ENCODE data around the gene AFF3. TPM values are rescaled to one million over a fixed set of nuclear protein-coding genes. Genes with fewer than 3 reads are reported as not detected.

Gene AFF3
- total RNA-seq, 1 experiment from 2014 or later = 0.22 TPM

- Histone ChIP-seq H3K23ac (ENCODE audit: insufficient read length, low read depth, low read length) (no peak overlapping the region), H3K79me2 (ENCODE audit: insufficient read depth, low read length) (no peaks in the 10 kb centered on the region; the same call in 1 of the 2 replicates), H3K14ac (ENCODE audit: insufficient read depth, low read length) (no peak overlapping the region), H3K27ac (ENCODE audit: insufficient read length, low read depth, low read length) (no peak overlapping the region), H3K9me3 (ENCODE audit: control insufficient read depth, low read depth, low read length) (no peaks in the 10 kb centered on the region), H2BK120ac (ENCODE audit: low read depth, low read length, poor library complexity, severe bottlenecking) (no peak overlapping the region), H3K79me1 (ENCODE audit: insufficient read depth, low read depth, low read length, poor library complexity, severe bottlenecking) (no peaks in the 10 kb centered on the region), H3K4ac (ENCODE audit: low read depth, low read length) (no peak overlapping the region), H2BK15ac (ENCODE audit: low read depth, low read length) (no peak overlapping the region), H4K5ac (ENCODE audit: insufficient read length, low read depth, low read length) (no peak overlapping the region), H4K20me1 (ENCODE audit: control insufficient read depth, insufficient read depth, insufficient read length) (no peaks in the 10 kb centered on the region), H3K23me2 (ENCODE audit: insufficient read length, low read depth, low read length, poor library complexity, severe bottlenecking) (no peaks in the 10 kb centered on the region), H2BK5ac (ENCODE audit: insufficient read length, low read length) (no peak overlapping the region), H4K91ac (ENCODE audit: insufficient read length, low read depth, low read length) (no peak overlapping the region), H3K4me2 (ENCODE audit: insufficient read depth, insufficient read length, low read length) (no peak overlapping the region), H2BK12ac (ENCODE audit: insufficient read length, low read depth, low read length) (no peak overlapping the region), H2AFZ (ENCODE audit: low read length) (no peak overlapping the region), H3K56ac (ENCODE audit: insufficient read length, low read depth, low read length) (no peak overlapping the region), H3K27me3 (ENCODE audit: insufficient read depth, low read length) (no peaks in the 10 kb centered on the region), H4K8ac (replicated peaks; ENCODE audit: insufficient read length, low read depth, low read length) (no peak overlapping the region), H3K9ac (ENCODE audit: extremely low read depth, insufficient read length, low read length) (no peak overlapping the region), H3K4me1 (ENCODE audit: insufficient read depth, low read length) (no peaks in the 10 kb centered on the region), H2BK20ac (ENCODE audit: low read depth, low read length, poor library complexity, severe bottlenecking) (no peak overlapping the region), H3T11ph (ENCODE audit: low read length) (no peak overlapping the region), H3K18ac (ENCODE audit: insufficient read length, low read depth, low read length) (no peak overlapping the region), H2AK5ac (ENCODE audit: insufficient read length, low read length) (no peak overlapping the region)
- WGBS (ENCODE audit: extremely low coverage, insufficient read length, low lambda C conversion rate) = no CpG with 5 or more reads among the region's 1 CpG
- Mint-ChIP-seq H3K27ac (no peak overlapping the region), H3K9me3 (0 out of 5 replicates have a peak, but pooled peaks cover 0 to 2% of the 10 kb centered on the region in 2 experiments), H3K27me3 (ENCODE audit: low read depth) (peaks cover 4% of the 10 kb centered on the region), H3K4me1 (peaks cover 9 to 17% of the 10 kb centered on the region in 2 experiments), H3K36me3 (ENCODE audit: insufficient read depth in 1 of 3, low read depth in 3 of 3) (no peaks in the 10 kb centered on the region), H3K4me3 (no peak overlapping the region)
- DNase-seq = no peak
- no peak for TF ChIP-seq CTCF (conservative IDR thresholded peaks at IDR 0.05)
Observed at GRCh38 chr2:99545066-99545465, 597.3 kb downstream of the AFF3 start.
